ENCODE data around the gene SPARCL1.
"Not testable (repeated sequence)": the region's sequence is repeated elsewhere in the genome, so short reads cannot be mapped to it uniquely, and the experiment has no call there.

The SPARCL1 gene

DNA sequence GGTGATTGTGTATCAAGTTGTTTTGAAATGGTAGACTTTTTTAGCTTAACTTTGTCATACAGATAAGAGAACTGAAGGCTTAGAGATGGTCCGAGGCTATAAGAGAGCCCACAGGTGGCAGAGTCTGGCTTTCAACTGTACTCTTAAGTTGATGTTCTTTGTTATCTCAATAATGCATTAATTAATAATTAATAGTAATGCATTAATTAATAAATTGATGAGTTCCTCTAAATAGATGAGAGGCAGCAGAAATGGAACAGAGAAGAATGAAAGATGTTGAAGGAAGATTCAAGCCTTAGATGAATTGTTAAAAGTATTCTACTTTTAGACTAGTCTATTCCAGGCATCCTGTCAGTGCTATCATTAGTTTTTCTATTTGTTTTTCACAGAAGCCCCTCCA lies 84.4 kb downstream of the SPARCL1 start:
- DNase-seq (ENCODE audit: low spot score) = no peak

DNA sequence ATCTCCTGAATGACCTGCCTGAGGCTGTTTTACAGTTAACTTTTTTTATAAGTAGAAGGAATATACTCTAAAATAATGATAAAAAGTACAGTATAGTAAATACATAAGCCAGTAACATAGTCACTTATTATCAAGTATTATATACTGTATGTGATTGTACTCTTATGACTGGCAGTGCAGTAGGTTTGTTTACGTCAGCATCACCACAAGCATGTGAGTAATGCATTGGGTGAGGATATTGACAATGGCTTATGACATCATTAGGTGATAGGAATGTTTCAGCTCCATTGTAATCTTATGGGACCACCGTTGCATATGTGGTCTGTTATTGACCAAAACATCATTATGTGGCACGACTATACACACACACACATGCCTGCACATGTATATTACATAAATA lies 86.3 kb downstream of the SPARCL1 start:
- DNase-seq (ENCODE audit: low spot score) = no peak

DNA sequence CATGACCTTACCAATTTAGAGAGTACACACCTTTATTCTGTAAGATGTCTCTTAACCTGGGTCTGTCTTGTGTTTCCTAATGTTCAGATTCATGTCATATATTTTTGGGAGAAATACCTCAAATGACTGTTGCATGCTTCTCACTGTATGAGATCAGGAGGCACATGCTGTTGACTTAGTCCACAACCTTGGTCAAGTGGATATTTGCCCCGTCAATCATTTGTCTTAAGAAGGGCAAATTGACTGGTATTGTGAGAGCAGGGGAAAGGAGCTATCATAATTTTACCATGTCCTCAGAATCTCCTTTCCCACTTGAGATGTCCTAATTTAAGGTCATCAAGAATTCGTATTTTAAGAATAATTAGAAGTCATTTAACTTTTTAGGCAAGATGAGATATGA lies 95.8 kb downstream of the SPARCL1 start:
- DNase-seq (ENCODE audit: low spot score) = no peak

DNA sequence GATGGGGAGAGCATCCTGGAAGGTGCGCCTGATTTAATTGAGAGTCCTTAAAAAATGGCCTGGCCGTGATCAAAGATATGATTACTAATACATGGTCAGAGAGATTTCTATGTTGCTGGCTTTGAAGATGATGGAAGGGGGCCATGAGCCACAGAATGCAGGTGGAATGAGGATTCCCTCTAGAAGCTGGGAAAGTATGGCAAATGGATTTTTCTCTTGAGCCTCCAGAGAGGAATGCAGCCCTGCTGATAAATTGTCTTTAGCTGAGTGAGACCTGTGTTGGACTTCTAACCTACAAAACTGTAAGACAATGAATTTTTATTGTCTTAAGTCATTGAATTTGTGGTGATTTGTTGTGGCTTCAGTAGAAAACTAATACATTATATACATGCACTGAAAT lies 99.1 kb downstream of the SPARCL1 start:
- no peak for DNase-seq (ENCODE audit: low spot score)

DNA sequence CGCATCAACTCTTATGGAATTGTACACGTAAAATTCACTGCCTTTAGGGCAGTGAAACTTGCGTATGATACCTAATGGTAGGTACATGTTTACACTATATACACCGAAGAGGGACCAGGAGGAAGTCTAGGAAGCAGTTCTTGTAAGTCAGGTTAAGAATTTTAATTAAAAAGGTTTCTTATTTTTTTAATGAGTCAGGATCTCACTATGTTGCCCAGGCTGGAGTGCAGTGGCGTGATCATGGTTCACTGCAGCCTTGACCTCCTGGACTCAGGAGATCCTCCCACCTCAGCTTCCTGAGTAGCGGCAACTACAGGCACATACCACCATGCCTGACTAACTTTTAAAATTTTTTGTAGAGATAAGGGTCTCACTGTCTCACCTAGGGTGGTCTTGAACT lies 100.2 kb downstream of the SPARCL1 start:
- DNase-seq (ENCODE audit: low spot score) = no peak

DNA sequence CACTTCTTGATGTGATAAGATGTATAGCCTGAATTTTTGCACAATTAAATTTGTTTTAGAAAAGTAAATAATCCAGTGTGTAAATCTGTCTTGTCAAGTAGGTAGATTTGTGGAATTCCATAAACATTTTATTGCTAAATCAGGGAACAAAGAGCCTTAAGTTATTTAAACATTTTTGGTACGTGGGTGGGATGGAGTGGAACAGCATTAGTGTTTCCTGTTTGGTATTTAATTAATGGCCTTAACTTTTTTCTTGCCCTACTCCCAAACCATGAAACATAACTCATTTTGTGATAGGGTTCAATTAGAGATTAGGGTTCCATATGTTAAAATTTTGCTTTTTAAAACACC lies 101.7 kb downstream of the SPARCL1 start:
- DNase-seq (ENCODE audit: low spot score) = no peak

DNA sequence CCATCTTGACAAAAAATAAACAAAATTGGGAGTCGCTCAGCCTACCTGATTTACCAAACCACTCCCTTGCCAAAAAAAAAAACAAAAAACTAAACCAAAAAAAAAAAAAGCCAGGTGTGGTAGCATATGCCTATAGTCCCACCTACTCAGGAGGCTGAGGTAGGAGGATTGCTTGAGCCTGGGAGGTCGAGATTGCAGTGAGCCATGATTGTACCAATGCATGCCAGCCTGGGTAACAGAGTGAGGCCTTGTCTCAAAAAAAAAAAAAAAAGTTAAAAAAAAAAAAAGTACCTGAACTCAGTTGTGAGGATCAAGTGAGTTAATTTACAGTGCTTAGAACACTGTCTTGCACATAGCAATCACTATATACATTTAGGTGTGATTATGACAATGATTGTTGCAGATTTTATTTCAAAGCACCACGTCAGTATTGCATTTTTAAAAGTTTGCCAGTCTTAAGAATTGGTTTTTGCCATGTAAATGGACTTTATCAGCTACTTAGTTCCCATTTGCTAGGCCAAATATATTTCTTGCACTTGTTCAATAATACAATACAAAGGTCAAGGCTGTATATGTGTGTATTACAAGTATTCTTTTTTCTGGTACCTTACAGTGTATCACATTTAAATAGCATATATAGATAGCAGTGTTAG lies 102.2 kb downstream of the SPARCL1 start:
- no peak for DNase-seq (ENCODE audit: low spot score)

DNA sequence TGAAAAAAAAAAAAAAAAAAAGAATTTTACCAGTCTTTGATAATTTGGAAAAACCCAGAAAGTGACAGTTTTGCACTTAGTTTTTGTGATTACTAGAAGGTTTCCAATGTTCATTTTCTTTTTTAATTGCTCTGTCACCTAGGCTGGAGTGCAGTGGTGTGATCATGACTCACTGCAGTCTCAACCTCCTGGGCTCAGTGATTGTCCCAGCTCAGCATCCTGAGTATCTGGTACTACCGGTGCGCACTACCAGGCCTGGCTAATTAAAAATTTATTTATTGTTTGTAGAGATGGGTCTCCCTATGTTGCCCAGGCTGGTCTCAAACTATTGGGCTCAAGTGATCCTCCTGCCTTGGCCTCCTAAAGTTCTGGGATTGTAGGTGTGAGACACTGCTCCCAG lies 103.5 kb downstream of the SPARCL1 start:
- DNase-seq (ENCODE audit: low spot score) = no peak

DNA sequence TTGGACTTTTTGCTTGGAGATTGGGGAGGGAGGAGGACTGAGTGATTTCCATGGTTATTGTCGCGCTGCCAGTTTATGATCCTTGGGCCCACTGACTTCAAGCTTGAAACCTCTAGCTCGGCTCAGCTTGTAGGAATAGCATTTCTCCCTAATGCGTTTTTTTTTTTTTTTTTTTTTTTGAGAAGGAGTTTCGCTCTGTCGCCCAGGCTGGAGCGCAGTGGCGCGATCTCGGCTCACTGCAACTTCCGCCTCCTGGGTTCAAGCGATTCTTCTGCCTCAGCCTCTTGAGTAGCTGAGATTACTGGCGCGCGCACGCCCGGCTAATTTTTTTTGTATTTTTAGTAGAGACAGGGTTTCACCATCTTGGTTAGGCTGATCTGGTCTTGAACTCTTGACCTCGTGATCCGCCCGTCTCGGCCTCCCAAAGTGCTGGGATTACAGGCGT lies 105.1 kb downstream of the SPARCL1 start:
- DNase-seq (ENCODE audit: low spot score) = not testable (repeated sequence)

Data from cerebellar cortex (tissue), 1 donor.